ENCODE data around the gene KANK2. TPM values are rescaled to one million over a fixed set of nuclear protein-coding genes. Genes with fewer than 3 reads are reported as not detected.

KANK2 gene
- total RNA-seq, 4 donors from 2014 or later = 156 to 414 (median 327) TPM

DNA sequence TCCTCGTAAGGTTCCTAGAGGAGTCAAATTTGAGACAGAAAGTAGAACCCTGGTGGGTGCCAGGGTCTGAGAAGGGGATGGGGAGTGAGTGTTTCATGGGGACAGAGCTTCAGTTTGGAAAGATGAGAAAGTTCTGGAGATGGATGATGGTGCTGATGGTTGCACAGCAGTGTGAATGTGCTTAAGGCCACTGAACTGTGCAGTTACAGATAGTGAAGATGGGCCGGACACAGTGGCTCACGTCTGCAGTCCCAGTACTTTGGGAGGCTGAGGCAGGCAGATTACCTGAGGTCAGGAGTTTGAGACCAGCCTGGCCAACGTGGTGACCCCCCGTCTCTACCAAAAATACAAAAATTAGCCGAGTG lies 42.7 kb downstream of the KANK2 start:
- TF ChIP-seq, protein P1, sequence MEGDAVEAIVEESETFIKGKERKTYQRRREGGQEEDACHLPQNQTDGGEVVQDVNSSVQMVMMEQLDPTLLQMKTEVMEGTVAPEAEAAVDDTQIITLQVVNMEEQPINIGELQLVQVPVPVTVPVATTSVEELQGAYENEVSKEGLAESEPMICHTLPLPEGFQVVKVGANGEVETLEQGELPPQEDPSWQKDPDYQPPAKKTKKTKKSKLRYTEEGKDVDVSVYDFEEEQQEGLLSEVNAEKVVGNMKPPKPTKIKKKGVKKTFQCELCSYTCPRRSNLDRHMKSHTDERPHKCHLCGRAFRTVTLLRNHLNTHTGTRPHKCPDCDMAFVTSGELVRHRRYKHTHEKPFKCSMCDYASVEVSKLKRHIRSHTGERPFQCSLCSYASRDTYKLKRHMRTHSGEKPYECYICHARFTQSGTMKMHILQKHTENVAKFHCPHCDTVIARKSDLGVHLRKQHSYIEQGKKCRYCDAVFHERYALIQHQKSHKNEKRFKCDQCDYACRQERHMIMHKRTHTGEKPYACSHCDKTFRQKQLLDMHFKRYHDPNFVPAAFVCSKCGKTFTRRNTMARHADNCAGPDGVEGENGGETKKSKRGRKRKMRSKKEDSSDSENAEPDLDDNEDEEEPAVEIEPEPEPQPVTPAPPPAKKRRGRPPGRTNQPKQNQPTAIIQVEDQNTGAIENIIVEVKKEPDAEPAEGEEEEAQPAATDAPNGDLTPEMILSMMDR (IDR thresholded peaks at IDR 0.05; ENCODE audit: low read depth) = no peak

DNA sequence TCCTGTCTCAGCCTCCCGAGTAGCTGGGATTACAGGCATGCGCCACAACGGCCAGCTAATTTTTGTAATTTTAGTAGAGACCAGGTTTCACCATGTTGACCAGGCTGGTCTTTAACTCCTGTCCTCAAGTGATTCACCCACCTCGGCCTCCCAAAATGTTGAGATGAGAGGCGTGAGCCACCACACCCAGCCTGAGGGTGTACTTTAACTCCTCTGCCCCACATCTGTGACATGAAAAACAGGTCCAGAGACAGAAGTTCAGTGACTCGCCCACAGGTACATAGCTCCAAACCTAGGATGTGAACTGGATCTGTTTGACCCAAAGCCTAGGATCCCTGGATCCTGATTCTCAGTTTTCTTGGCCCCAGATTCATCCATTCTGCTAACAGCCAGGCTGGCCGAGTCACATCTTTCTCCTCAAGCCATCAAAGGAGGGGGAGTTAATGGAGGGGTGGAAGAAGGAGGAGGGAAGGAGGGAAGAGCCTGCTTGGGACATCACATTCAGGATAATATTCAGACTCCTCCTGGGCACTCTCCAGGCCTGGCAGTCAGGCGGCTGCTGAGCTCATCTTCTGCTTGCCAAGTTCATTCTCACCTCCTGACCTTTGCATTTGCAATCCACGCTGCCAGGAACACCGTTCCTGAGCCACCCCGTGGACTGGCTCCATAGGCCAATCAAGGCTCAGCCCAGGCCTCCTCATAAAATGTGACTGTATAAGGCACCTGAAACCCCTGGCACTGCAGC lies 44.9 kb downstream of the KANK2 start:
- TF ChIP-seq, protein P1 (IDR thresholded peaks at IDR 0.05; ENCODE audit: low read depth) = no peak

GRCh38 chr19:11151181-11151580 lies 46.2 kb downstream of the KANK2 start:
- TF ChIP-seq, protein P1 (IDR thresholded peaks at IDR 0.05; ENCODE audit: low read depth) = no peak

GRCh38 chr19:11148001-11148400 lies 49.3 kb downstream of the KANK2 start:
- TF ChIP-seq, protein P1 (IDR thresholded peaks at IDR 0.05; ENCODE audit: low read depth) = no peak

DNA sequence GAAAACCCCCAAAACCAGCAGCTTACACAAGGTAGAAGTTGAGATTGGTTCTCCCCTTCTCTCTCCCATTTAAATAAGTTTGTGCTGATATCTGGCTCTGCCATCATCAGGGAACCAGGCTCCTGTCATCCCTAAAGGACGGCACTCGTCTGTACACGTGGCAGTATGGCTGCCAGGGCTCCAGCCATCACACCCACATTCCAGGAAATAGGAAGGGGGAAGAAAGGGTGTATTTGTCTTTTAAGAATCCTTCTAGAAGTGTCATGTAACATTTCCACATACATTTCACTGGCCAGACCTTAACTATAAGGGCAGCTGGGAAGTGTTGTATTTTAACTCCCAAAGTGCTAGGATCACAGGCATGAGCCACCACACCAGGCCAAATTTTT lies 51.8 kb downstream of the KANK2 start:
- TF ChIP-seq, protein P1 (IDR thresholded peaks at IDR 0.05; ENCODE audit: low read depth) = no peak

- TF ChIP-seq, protein P1 (IDR thresholded peaks at IDR 0.05; ENCODE audit: low read depth) = no peak
These were observed 54.7 kb downstream of the KANK2 start for GRCh38 chr19:11142528-11143171.

GRCh38 chr19:11141937-11142527 lies 55.3 kb downstream of the KANK2 start:
- TF ChIP-seq, protein P1 (IDR thresholded peaks at IDR 0.05; ENCODE audit: low read depth) = no peak

Measured in subcutaneous adipose tissue (tissue), 4 donors.